AG09319 (cell line): ENCODE results near the gene GINM1.

Experiments
- DNase-seq: peaks from one replicate; pipeline ENCODE4 v3.0.0-alpha.2; 2010; ENCODE audit warnings: low read depth; ENCODE audit errors: extremely low read depth
- TF ChIP-seq, protein P1 (sequence below): IDR thresholded peaks from 2 replicates; pipeline ENCODE4 v1.5.1; 2011; ENCODE audit warnings: low read depth, mild to moderate bottlenecking, inconsistent platforms, low read length, moderate library complexity

GINM1 gene

DNA sequence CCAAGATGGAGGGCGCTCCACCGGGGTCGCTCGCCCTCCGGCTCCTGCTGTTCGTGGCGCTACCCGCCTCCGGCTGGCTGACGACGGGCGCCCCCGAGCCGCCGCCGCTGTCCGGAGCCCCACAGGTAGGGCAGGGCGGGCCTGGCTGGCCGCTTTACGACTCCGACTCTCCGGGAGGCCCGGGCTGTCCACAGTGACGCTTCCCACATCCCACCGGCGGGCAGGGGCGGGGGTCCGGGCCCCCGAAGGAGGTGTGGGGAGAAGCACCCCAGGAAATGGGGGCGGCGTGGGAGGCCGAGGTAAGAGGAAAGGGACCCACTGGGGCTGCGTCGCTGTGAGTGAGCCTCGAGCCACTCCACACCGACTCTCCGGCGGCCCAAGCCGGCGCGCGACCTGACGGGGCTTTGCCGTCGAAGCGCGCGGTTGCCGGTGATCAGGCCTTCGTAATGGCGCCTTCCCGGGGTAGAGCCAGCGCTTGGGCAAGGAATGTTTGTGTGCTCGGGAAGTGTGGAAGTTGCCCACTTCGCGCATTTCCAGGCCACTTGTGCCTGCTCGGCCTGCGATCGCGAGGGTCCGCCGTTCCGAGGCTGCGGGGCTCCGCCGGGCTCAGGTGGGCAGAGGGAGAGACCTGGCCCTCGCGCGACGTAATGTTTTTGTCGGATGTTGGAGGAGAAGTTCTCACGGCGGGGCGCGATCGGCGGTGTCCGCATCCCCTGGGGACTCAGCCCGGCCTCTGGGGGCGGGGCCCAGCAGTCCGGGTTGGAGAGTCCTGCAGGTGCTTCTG lies 427 bp downstream of the GINM1 start:
- DNase-seq = no peak
- TF ChIP-seq, protein P1, sequence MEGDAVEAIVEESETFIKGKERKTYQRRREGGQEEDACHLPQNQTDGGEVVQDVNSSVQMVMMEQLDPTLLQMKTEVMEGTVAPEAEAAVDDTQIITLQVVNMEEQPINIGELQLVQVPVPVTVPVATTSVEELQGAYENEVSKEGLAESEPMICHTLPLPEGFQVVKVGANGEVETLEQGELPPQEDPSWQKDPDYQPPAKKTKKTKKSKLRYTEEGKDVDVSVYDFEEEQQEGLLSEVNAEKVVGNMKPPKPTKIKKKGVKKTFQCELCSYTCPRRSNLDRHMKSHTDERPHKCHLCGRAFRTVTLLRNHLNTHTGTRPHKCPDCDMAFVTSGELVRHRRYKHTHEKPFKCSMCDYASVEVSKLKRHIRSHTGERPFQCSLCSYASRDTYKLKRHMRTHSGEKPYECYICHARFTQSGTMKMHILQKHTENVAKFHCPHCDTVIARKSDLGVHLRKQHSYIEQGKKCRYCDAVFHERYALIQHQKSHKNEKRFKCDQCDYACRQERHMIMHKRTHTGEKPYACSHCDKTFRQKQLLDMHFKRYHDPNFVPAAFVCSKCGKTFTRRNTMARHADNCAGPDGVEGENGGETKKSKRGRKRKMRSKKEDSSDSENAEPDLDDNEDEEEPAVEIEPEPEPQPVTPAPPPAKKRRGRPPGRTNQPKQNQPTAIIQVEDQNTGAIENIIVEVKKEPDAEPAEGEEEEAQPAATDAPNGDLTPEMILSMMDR = no peak

DNA sequence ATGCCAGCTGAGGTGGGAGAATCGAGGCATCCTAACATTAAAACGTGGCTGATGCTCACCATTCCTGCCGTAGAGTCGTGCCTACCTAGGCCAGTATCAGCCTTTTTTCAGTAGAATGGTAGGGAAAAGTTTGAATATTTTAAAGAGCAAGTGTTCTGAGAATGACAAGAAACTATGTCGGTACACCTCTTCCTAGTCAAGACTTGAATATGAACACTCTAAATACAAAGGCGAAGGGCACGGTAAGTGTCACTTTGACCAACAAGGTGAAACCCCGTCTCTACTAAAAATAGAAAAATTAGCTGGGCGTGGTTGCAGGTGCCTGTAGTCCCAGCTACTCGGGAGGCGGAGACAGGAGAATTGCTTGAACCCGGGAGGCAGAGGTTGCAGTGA lies 1.0 kb downstream of the GINM1 start:
- DNase-seq = no peak
- TF ChIP-seq, protein P1 = no peak

DNA sequence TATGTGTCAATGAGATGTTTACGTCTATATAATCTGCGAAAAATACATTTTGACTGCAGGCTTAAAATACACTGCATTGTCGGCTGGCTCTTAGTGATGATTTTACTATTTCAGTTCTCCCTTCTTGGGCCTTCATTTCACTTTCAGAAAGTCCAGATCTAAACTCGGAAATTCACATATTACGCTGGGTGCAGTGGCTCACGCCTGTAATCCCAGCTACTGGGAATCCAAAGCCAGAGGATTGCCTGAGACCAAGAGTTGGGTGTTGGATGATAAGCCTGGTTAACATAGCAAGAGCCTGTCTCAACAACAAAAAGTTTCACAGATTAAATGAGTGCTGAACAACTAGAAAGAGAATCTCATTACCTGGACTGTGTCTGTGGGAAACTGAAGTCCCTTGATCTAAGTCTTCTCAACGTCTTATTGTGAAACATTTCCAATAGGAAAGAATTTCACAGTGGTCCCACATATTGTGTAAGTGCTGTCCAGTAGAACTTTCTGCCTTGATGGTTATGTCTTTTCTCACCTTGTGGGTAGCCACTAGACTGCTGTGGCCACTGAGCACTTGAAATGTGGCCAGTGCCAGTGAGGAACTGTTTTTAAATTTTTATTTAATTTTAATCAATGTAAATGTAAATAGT lies 1.9 kb downstream of the GINM1 start:
- DNase-seq = no peak
- TF ChIP-seq, protein P1 = no peak

DNA sequence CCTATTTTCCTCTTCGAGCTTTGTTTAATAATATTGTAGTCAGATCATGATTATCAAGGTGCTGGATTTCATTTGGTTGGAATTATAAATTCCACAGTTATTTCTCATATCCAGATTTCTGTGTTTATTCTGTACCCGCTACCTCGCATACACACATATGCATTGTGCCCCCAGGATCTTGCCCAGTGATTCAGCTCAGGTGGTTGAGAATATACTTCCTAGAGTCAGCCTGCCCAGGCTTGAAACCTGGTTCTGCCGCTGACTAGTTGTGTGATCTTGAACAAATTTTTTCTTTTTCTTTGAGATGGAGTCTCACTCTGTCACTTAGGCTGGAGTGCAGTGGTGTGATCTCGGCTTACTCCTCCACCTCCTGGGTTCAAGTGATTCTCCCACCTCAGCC lies 14.7 kb downstream of the GINM1 start:
- TF ChIP-seq, protein P1 = no peak
- DNase-seq = no peak

DNA sequence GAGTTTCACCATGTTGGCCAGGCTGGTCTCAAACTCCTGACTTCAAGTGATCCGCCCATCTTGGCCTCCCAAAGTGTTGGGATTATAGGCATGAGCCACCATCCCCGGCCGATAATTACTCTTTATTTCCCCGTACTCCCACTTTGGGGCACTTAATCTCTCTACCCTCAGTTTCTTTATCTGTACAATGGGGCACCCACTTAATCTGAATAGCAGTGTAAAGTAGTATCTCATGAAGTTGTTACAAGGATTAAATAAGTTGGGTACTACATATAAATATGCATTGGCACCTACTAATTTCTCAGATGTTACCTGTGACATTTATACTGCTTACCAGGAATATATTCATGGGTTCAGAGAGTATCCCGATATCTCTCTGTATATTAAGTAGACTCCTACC lies 15.2 kb downstream of the GINM1 start:
- no peak for DNase-seq
- TF ChIP-seq, protein P1 = no peak

DNA sequence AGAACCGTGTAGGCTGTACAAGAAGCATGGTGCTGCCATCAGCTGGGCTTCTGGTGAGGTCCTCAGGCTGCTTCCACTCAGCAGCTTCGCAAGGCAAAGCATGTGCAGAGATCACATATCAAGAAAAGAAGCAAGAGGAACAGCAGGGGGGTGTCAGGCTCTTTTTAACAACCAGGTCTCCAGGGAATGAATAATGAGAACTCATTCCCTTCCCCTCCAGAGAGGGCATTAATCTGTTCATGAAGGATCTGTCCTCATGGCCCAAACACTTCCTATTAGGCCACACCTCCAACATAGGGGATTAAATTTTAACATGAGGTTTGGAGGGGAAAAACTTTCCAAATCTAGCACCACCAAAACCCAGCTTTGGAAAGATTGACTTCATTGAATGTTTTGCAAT lies 20.0 kb downstream of the GINM1 start:
- TF ChIP-seq, protein P1 = no peak
- no peak for DNase-seq

DNA sequence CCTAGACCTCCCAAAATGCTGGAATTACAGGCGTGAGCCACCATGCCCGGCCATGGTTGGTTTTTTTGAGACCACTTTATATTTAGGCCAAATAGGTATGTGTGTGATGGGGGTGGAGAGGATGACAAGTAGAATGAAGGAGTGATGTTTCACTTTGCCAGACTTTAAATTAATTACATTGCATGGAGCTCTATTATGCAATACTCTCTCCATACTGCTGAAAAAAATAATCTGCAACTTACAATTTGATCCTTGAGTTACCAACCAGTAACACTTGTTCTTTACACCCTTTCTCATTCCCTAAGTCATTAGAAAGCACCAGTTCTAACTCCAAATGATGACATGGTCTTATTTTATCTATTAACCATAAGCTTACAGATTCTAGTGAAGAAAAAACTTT lies 26.8 kb downstream of the GINM1 start:
- DNase-seq = no peak
- TF ChIP-seq, protein P1 = no peak
